K562 (cell line): Measurements from ENCODE around the gene SMG5. TPM values are rescaled to one million over a fixed set of nuclear protein-coding genes. Genes with fewer than 3 reads are reported as not detected.

ENCODE experiments used
- ATAC-seq: fragments of 200-7000 bp; cut with Tn5 transposase; 3 replicates; pipeline ENCODE4 v1.9.1; 2020; ENCODE audit warnings: moderate library complexity
- BruUV-seq: library from RNA; stranded (reverse); fragments of 400-500 nt; replicated peaks from 2 replicates; lab custom pipeline; 2021; lab: Mats Ljungman, UMichigan
- CTCF ChIA-PET: fragments of 300-600 bp; formaldehyde crosslinking; extraction: SDS; loops from one replicate; lab custom pipeline; 2021; ENCODE audit warnings: low intra/inter-chr PET ratio; lab: Yijun Ruan, JAX
- POLR2A ChIA-PET: fragments of 300-600, 350-650 bp; sonication (Branson Sonifier 250); formaldehyde crosslinking; extraction: SDS; loops from one replicate; lab custom pipeline; 2021; ENCODE audit warnings: antibody characterized with exemption, inconsistent platforms; lab: Yijun Ruan, JAX
- DNase-seq, 4 experiments: peaks; one replicate each; pipeline versions ENCODE4 v3.0.0 to v3.0.0-alpha.2; 2011 to 2018; ENCODE audit warnings: low spot score in 3 of 4, mixed read lengths in 3 of 4; ENCODE audit errors: extremely low read depth in 1 of 4
- FAIRE-seq: peaks from 2 replicates; lab custom pipeline; 2011; peaks lifted over from hg19 to GRCh38; lab: Jason Lieb, UNC
- H2AFZ ChIP-seq: 2 replicates; pipeline ENCODE4 v1.6.0; 2011; ENCODE audit warnings: low read depth, low read length, control low read depth, inconsistent platforms
- H3K27ac ChIP-seq: fragments of 200-600 bp; 3 replicates; pipeline ENCODE4 v1.8.0; 2011; ENCODE audit warnings: low read depth, mild to moderate bottlenecking, control low read depth, inconsistent platforms, low read length, moderate library complexity, mixed read lengths; ENCODE audit errors: extremely low read depth
- H3K27me3 ChIP-seq, 2 experiments: fragments of 300-600 bp in 1 of 2; 2 replicates in 1 of 2; 3 replicates in 1 of 2; pipeline versions ENCODE4 v1.6.0 to v1.8.0; 2011; ENCODE audit warnings: inconsistent platforms in 2 of 2, low read length in 2 of 2, mild to moderate bottlenecking in 1 of 2, mixed read lengths in 1 of 2, moderate library complexity in 1 of 2; ENCODE audit not compliant: control insufficient read depth in 2 of 2, insufficient read depth in 2 of 2
- H3K36me3 ChIP-seq: fragments of 300-600 bp; 3 replicates; pipeline ENCODE4 v1.8.0; 2011; ENCODE audit warnings: mild to moderate bottlenecking, low read length, inconsistent platforms; ENCODE audit not compliant: control insufficient read depth, insufficient read depth
- H3K4me1 ChIP-seq, 2 experiments: fragments of 200-600 bp in 1 of 2; replicated peaks in 1 of 2; 2 replicates in 1 of 2; 3 replicates in 1 of 2; pipeline versions ENCODE4 v1.5.1 to v1.8.0; 2011; ENCODE audit warnings: inconsistent platforms in 2 of 2, low read length in 2 of 2, mild to moderate bottlenecking in 1 of 2, mixed read lengths in 1 of 2, moderate library complexity in 1 of 2; ENCODE audit not compliant: control insufficient read depth in 2 of 2, insufficient read depth in 2 of 2
- H3K4me2 ChIP-seq: 2 replicates; pipeline ENCODE4 v1.6.1; 2011; ENCODE audit warnings: low read length, control low read depth, inconsistent platforms, mixed read lengths; ENCODE audit not compliant: insufficient read depth
- H3K4me3 ChIP-seq: fragments of 200-600 bp; sonication (generic), shearing (Covaris generic); 2 replicates; pipeline ENCODE4 v1.5.1; 2016; ENCODE audit warnings: control low read depth, inconsistent platforms
- H3K79me2 ChIP-seq: fragments of 200-600 bp; 3 replicates; pipeline ENCODE4 v1.8.0; 2011; ENCODE audit warnings: low read length, inconsistent platforms; ENCODE audit not compliant: control insufficient read depth, insufficient read depth
- H3K9ac ChIP-seq, 2 experiments: 2 replicates each; pipeline versions ENCODE4 v1.6.0 to v1.6.1; 2011; ENCODE audit warnings: low read depth in 2 of 2, low read length in 2 of 2, control low read depth in 1 of 2, inconsistent platforms in 1 of 2, mild to moderate bottlenecking in 1 of 2, mixed read lengths in 1 of 2; ENCODE audit not compliant: insufficient read depth in 1 of 2
- H3K9me1 ChIP-seq: one replicate; pipeline ENCODE4 v1.6.0; 2011; ENCODE audit warnings: inconsistent platforms, mild to moderate bottlenecking, low read length, moderate library complexity; ENCODE audit not compliant: control insufficient read depth, insufficient read depth
- H3K9me3 ChIP-seq: replicated peaks from 2 replicates; pipeline ENCODE4 v1.5.1; 2011; ENCODE audit warnings: low read depth, low read length, inconsistent platforms; ENCODE audit not compliant: control insufficient read depth, insufficient read depth
- H4K20me1 ChIP-seq: replicated peaks from 2 replicates; pipeline ENCODE4 v1.6.1; 2011; ENCODE audit warnings: low read length, inconsistent platforms, mixed read lengths; ENCODE audit not compliant: control insufficient read depth, insufficient read depth
- BCL6 ChIP-seq: fragments of 250-450 bp; sonication (Bioruptor Pico); IDR thresholded peaks from 2 replicates; pipeline ENCODE4 v1.4.0; 2020
- CEBPZ ChIP-seq: fragments of 150-350 bp; IDR thresholded peaks from 2 replicates; pipeline ENCODE4 v1.6.1; 2014; ENCODE audit warnings: low read depth, mild to moderate bottlenecking, low read length, borderline replicate concordance
- GTF2B ChIP-seq: IDR thresholded peaks from 2 replicates; pipeline ENCODE4 v1.6.1; 2011; ENCODE audit not compliant: insufficient read length; ENCODE audit errors: extremely low read depth
- MYNN ChIP-seq, 2 experiments: sonication (generic); formaldehyde crosslinking in 1 of 2; IDR thresholded peaks; 2 replicates each; pipeline versions ENCODE4 v1.5.0 to v1.6.1; 2016 to 2020; ENCODE audit warnings: antibody characterized with exemption in 1 of 2, missing genetic modification reagents in 1 of 2
- POLR2A ChIP-seq: fragments of 450-650 bp; conservative IDR thresholded peaks from 2 replicates; pipeline ENCODE4 v1.6.1; 2016
- POLR2AphosphoS2 ChIP-seq: IDR thresholded peaks from 2 replicates; pipeline ENCODE4 v1.6.1; 2012; ENCODE audit warnings: low read length, improper control_type of control experiment
- POLR2AphosphoS5 ChIP-seq: IDR thresholded peaks from 2 replicates; pipeline ENCODE4 v1.6.1; 2011; ENCODE audit warnings: mild to moderate bottlenecking, low read depth, low read length, moderate library complexity; ENCODE audit not compliant: control insufficient read depth, insufficient read depth
- POLR2B ChIP-seq: fragments of 450-650 bp; IDR thresholded peaks from 2 replicates; pipeline ENCODE4 v1.6.1; 2018; ENCODE audit warnings: low read depth; ENCODE audit not compliant: partially characterized antibody
- POLR2G ChIP-seq: fragments of 200-400 bp; formaldehyde crosslinking; IDR thresholded peaks from 2 replicates; pipeline ENCODE4 v1.6.1; 2017; ENCODE audit warnings: low read depth, mild to moderate bottlenecking, antibody characterized with exemption, low read length, moderate library complexity
- RBM22 ChIP-seq: fragments of 200-400 bp; formaldehyde crosslinking; IDR thresholded peaks from 2 replicates; pipeline ENCODE4 v1.6.1; 2018; ENCODE audit warnings: low read length, low read depth; ENCODE audit not compliant: poor library complexity, severe bottlenecking
- RFX1 ChIP-seq: fragments of 450-650 bp; IDR thresholded peaks from 2 replicates; pipeline ENCODE4 v1.6.1; 2016; ENCODE audit warnings: mild to moderate bottlenecking, moderate library complexity
- SUPT5H ChIP-seq: fragments of 450-650 bp; IDR thresholded peaks from 2 replicates; pipeline ENCODE4 v1.6.1; 2016
- ZNF518B ChIP-seq: fragments of 250-450 bp; sonication (Bioruptor Pico); IDR thresholded peaks from 2 replicates; pipeline ENCODE4 v1.5.0; 2021; ENCODE audit warnings: mild to moderate bottlenecking, moderate library complexity
- WGBS: fragments of 100-300 bp; shearing (Covaris generic); methylation state at CpG from one replicate; pipeline ENCODE4 v1.1.6; 2016; ENCODE audit warnings: low coverage, mixed read lengths; ENCODE audit not compliant: insufficient coverage; ENCODE audit errors: missing lambda C conversion rate; 5-methylcytosine and 5-hydroxymethylcytosine counted together
- in situ Hi-C: fragments of 300-500 bp; cut with MboI; formaldehyde crosslinking; loops from 4 replicates; pipeline ENCODE4 v1.15.0; 2018; ENCODE audit warnings: inconsistent platforms, mixed read lengths
- intact Hi-C: fragments of 100-400 bp; cut with micrococcal nuclease; formaldehyde crosslinking; loops from 2 replicates; pipeline ENCODE4 v1.14.2; 2022
- polyA plus RNA-seq, 8 experiments: library from polyadenylated mRNA; depleted of rRNA in 4 of 8; stranded (reverse) in 5 of 8; unstranded in 3 of 8; fragments of >200 nt; fragmentation: Nextera tagmentation in 2 of 8; fragmentation: Illumina TruSeq in 1 of 8; extraction: Ambion mirVana in 2 of 8; extraction: Trizol in 1 of 8; gene quantifications; 2 replicates each; pipeline versions ENCODE4 v1.2.1 to v1.2.3, GENCODE V29; 2011 to 2014; ENCODE audit warnings: inconsistent platforms in 1 of 8, missing spikeins in 1 of 8
- total RNA-seq, 7 experiments: library from RNA; depleted of rRNA in 6 of 7; stranded (reverse); fragments of >200 nt in 6 of 7; fragmentation: Illumina TruSeq in 2 of 7; extraction: Trizol in 2 of 7; gene quantifications; 2 replicates each; pipeline versions ENCODE4 v1.2.1 to v1.2.3, GENCODE V29; 2011 to 2021; ENCODE audit warnings: low replicate concordance in 1 of 7

SMG5 gene
- total and polyA plus RNA-seq, 9 of the 15 experiments (the other 6 are each of a cell fraction or from before 2014, with no cell fraction given) = 1.4 to 85.9 (median 53.0) TPM

GRCh38 chr1:156247460-156248322, 34.9 kb downstream of the SMG5 start, which contains the start of gene PAQR6:
Gene PAQR6, minus strand, starts transcription at chr1:156248056. Its CDS starts 1,325 bp downstream, at chr1:156246731.
- ChIA-PET POLR2A (interaction anchor here (0.6 to 2.1 kb wide), 10 partner anchors 9 to 155 kb away, joined by 3 to 7 read pairs (median 4); partner anchors contain the start of genes PMF1 and SMG5), CTCF (no interaction called here)
- ATAC-seq (peak; percentile 38), DNase-seq (no peak), FAIRE-seq (no peak)
- WGBS = 57% methylated on average over 14 of the region's 16 CpGs
- Histone ChIP-seq H3K9me1 (no peaks in the 10 kb centered on the region), H3K9me3 (no peaks in the 10 kb centered on the region), H3K4me3 (no peak within 1 kb of the TSS), H3K4me1 (peaks cover 0 to 48% of the 10 kb centered on the region in 2 experiments; a peak in 3 of 5 replicates), H3K27ac (no peak within 1 kb of the TSS), H3K27me3 (no peaks in the 10 kb centered on the region), H4K20me1 (no peaks in the 10 kb centered on the region), H3K79me2 (no peaks in the 10 kb centered on the region), H3K4me2 (no peak within 1 kb of the TSS), H2AFZ (no peak within 1 kb of the TSS), H3K36me3 (peaks cover 38% of the 10 kb centered on the region; the same call in 2 of the 3 replicates), H3K9ac (peak within 1 kb of the TSS in 1 of 2 experiments; percentile 83; a peak in 2 of 4 replicates)
- peak; percentile 58; the same call in 1 of the 2 replicates for TF ChIP-seq RFX1
- TF ChIP-seq RBM22 = peak; percentile 35
- peak; percentile 60 for TF ChIP-seq POLR2A
- TF ChIP-seq POLR2G = peak; percentile 56
- TF ChIP-seq ZNF518B (CRISPR knock-in tag) = no peak
- peak; percentile 48; the same call in 1 of the 2 replicates for TF ChIP-seq POLR2AphosphoS5
- no peak for TF ChIP-seq CEBPZ
- TF ChIP-seq MYNN (IDR thresholded peaks at IDR 0.05) = peak; percentile 55; the same call in 1 of the 2 replicates
- no peak for TF ChIP-seq MYNN (CRISPR knock-in tag; IDR thresholded peaks at IDR 0.05)
- TF ChIP-seq BCL6 (CRISPR knock-in tag) = no peak
- TF ChIP-seq POLR2AphosphoS2 = peak; percentile 38; the same call in 1 of the 2 replicates
- TF ChIP-seq GTF2B = no peak
- TF ChIP-seq SUPT5H = peak; percentile 52
- TF ChIP-seq POLR2B = peak; percentile 5
- intact Hi-C loops (no loop called here), in situ Hi-C loops (no loop called here)
- no TSS peak for BruUV-seq
